Stimulated activated CD8-positive, alpha-beta memory T cell treated with anti-CD3 and anti-CD28 coated beads, Interleukin-4, amount 100 ng/mL, for 48 hours (primary cell): Measurements from ENCODE around the gene ETV3L.
"Not testable (repeated sequence)": the region's sequence is repeated elsewhere in the genome, so short reads cannot be mapped to it uniquely, and the experiment has no call there.

Experiments used
- DNase-seq: peaks from one replicate; pipeline ENCODE4 v3.0.0-alpha.2; 2020

ETV3L gene

GRCh38 chr1:157104598-157105293 lies 5.1 kb upstream of the ETV3L start:
- no peak for DNase-seq

GRCh38 chr1:157103268-157103667 lies 3.7 kb upstream of the ETV3L start:
- DNase-seq = no peak

GRCh38 chr1:157101149-157101548 lies 1.5 kb upstream of the ETV3L start:
- no peak for DNase-seq

GRCh38 chr1:157098987-157099632 lies 498 bp downstream of the ETV3L start:
- not testable (repeated sequence) for DNase-seq

GRCh38 chr1:157098519-157098918 lies 1.1 kb downstream of the ETV3L start:
- DNase-seq = no peak

- DNase-seq = no peak
Observed at GRCh38 chr1:157097692-157098091, 1.9 kb downstream of the ETV3L start.

GRCh38 chr1:157096881-157097280 lies 2.7 kb downstream of the ETV3L start:
- no peak for DNase-seq

GRCh38 chr1:157095551-157095950 lies 4.1 kb downstream of the ETV3L start:
- no peak for DNase-seq

- no peak for DNase-seq
Observed at GRCh38 chr1:157095091-157095490, 4.5 kb downstream of the ETV3L start.

- no peak for DNase-seq
Observed at GRCh38 chr1:157092831-157093230, 6.8 kb downstream of the ETV3L start.

GRCh38 chr1:157091668-157092273 lies 7.8 kb downstream of the ETV3L start:
- DNase-seq = no peak

GRCh38 chr1:157091186-157091585 lies 8.4 kb downstream of the ETV3L start:
- no peak for DNase-seq

- no peak for DNase-seq
Observed at GRCh38 chr1:157090771-157091170, 8.8 kb downstream of the ETV3L start.

GRCh38 chr1:157090196-157090647 lies 9.4 kb downstream of the ETV3L start:
- DNase-seq = peak; percentile 97

- DNase-seq = no peak
Observed at GRCh38 chr1:157089789-157090188, 9.8 kb downstream of the ETV3L start.

- no peak for DNase-seq
Observed at GRCh38 chr1:157088607-157089006, 11.0 kb downstream of the ETV3L start.

GRCh38 chr1:157087030-157087429 lies 12.6 kb downstream of the ETV3L start:
- DNase-seq = no peak

GRCh38 chr1:157086299-157086698 lies 13.3 kb downstream of the ETV3L start:
- DNase-seq = no peak

- no peak for DNase-seq
Observed at GRCh38 chr1:157085421-157085820, 14.2 kb downstream of the ETV3L start.

- no peak for DNase-seq
Observed at GRCh38 chr1:157084720-157085119, 14.9 kb downstream of the ETV3L start.

GRCh38 chr1:157081707-157082106 lies 17.9 kb downstream of the ETV3L start:
- DNase-seq = no peak

GRCh38 chr1:157080714-157081113 lies 18.9 kb downstream of the ETV3L start:
- DNase-seq = no peak

- no peak for DNase-seq
Observed at GRCh38 chr1:157077394-157077793, 22.2 kb downstream of the ETV3L start.
